ENCODE results near the gene FAM163B. TPM values are rescaled to one million over a fixed set of nuclear protein-coding genes. Genes with fewer than 3 reads are reported as not detected.

The FAM163B gene
- total RNA-seq, 1 donor from 2014 or later = not detected

GRCh38 chr9:133572821-133573361, 36.3 kb downstream of the FAM163B start:
- Histone ChIP-seq H3K27me3 (ENCODE audit: control insufficient read depth in 3 of 3, insufficient read depth in 3 of 3, low read length in 3 of 3) (peaks cover 14 to 60% (median 16%) of the 10 kb centered on the region in 3 donors), H3K9me3 (ENCODE audit: control insufficient read depth in 3 of 3, low read length in 3 of 3) (no peaks in the 10 kb centered on the region), H3K36me3 (ENCODE audit: control insufficient read depth in 3 of 3, insufficient read depth in 3 of 3, low read length in 3 of 3) (peaks cover 0 to 2% (median 0%) of the 10 kb centered on the region in 3 donors), H3K4me1 (ENCODE audit: control insufficient read depth in 3 of 3, insufficient read depth in 3 of 3, low read length in 3 of 3) (peaks cover 9 to 13% (median 11%) of the 10 kb centered on the region in 3 donors), H3K27ac (ENCODE audit: low read depth, low read length) (no peak overlapping the region), H3K9ac (ENCODE audit: low read depth in 1 of 3, low read length in 3 of 3) (peak overlapping the region in 1 of 3 donors; percentile 14), H3K4me3 (ENCODE audit: low read length in 3 of 3) (no peak overlapping the region)

DNA sequence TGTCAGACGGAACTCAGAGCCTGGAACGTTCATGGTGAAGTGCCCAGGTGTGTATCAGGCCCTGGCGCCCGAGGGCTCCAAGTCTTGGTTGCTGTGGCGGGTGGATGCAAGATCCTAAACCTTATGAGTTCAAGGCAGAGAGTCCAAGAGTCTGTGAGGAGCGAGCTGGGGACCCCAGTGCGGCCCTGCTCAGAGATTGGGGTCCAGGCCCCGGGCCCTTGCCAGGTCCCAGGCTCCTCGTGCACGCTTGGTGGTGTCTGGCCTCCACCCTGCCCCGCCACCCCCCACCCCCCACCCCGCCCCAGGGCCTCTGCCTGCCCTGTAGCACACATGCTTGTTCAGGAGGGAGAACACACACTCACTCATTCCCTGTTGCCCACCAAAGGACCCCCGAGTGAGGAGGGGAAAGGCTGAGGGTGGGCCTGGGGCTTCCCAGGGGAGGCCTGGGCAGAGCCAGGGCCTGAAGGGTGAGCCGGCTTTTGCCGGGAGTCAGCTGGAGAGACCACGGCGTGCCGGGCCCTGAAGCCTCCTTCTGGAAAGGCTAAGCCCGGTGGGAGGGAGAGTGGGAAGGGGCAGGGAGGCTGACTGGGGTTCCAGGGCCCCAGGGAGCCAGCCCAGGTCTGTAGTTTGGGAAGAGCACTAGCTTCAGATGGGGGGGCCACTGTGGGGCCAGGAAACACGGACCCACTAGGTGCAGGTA, 37.1 kb downstream of the FAM163B start:
- H3K4me3 ChIP-seq (ENCODE audit: low read length in 3 of 3) = no peak overlapping the region
- H3K9me3 ChIP-seq (ENCODE audit: control insufficient read depth in 3 of 3, low read length in 3 of 3) = no peaks in the 10 kb centered on the region
- H3K4me1 ChIP-seq (ENCODE audit: control insufficient read depth in 3 of 3, insufficient read depth in 3 of 3, low read length in 3 of 3) = peaks cover 9 to 13% (median 11%) of the 10 kb centered on the region in 3 donors
- H3K36me3 ChIP-seq (ENCODE audit: control insufficient read depth in 3 of 3, insufficient read depth in 3 of 3, low read length in 3 of 3) = peaks cover 0 to 2% (median 0%) of the 10 kb centered on the region in 3 donors
- no peak overlapping the region for H3K27ac ChIP-seq (ENCODE audit: low read depth, low read length)
- peaks cover 13 to 64% (median 15%) of the 10 kb centered on the region in 3 donors for H3K27me3 ChIP-seq (ENCODE audit: control insufficient read depth in 3 of 3, insufficient read depth in 3 of 3, low read length in 3 of 3)
- no peak overlapping the region for H3K9ac ChIP-seq (ENCODE audit: low read depth in 1 of 3, low read length in 3 of 3)

GRCh38 chr9:133571391-133571890, 37.7 kb downstream of the FAM163B start:
- Histone ChIP-seq H3K4me1 (ENCODE audit: control insufficient read depth in 3 of 3, insufficient read depth in 3 of 3, low read length in 3 of 3) (peaks cover 9 to 13% (median 11%) of the 10 kb centered on the region in 3 donors), H3K9ac (ENCODE audit: low read depth in 1 of 3, low read length in 3 of 3) (no peak overlapping the region), H3K36me3 (ENCODE audit: control insufficient read depth in 3 of 3, insufficient read depth in 3 of 3, low read length in 3 of 3) (peaks cover 0 to 2% (median 0%) of the 10 kb centered on the region in 3 donors), H3K27me3 (ENCODE audit: control insufficient read depth in 3 of 3, insufficient read depth in 3 of 3, low read length in 3 of 3) (peaks cover 10 to 59% (median 13%) of the 10 kb centered on the region in 3 donors), H3K4me3 (ENCODE audit: low read length in 3 of 3) (no peak overlapping the region), H3K27ac (ENCODE audit: low read depth, low read length) (no peak overlapping the region), H3K9me3 (ENCODE audit: control insufficient read depth in 3 of 3, low read length in 3 of 3) (no peaks in the 10 kb centered on the region)

- Histone ChIP-seq H3K9ac (ENCODE audit: low read depth in 1 of 3, low read length in 3 of 3) (no peak overlapping the region), H3K27ac (ENCODE audit: low read depth, low read length) (no peak overlapping the region), H3K4me1 (ENCODE audit: control insufficient read depth in 3 of 3, insufficient read depth in 3 of 3, low read length in 3 of 3) (peaks cover 10 to 15% (median 13%) of the 10 kb centered on the region in 3 donors), H3K4me3 (ENCODE audit: low read length in 3 of 3) (no peak overlapping the region), H3K36me3 (ENCODE audit: control insufficient read depth in 3 of 3, insufficient read depth in 3 of 3, low read length in 3 of 3) (peaks cover 0 to 2% (median 0%) of the 10 kb centered on the region in 3 donors), H3K9me3 (ENCODE audit: control insufficient read depth in 3 of 3, low read length in 3 of 3) (no peaks in the 10 kb centered on the region), H3K27me3 (ENCODE audit: control insufficient read depth in 3 of 3, insufficient read depth in 3 of 3, low read length in 3 of 3) (peaks cover 10 to 56% (median 16%) of the 10 kb centered on the region in 3 donors)
These were observed 38.5 kb downstream of the FAM163B start for GRCh38 chr9:133570691-133571080.

GRCh38 chr9:133569891-133570690, 39.1 kb downstream of the FAM163B start:
- Histone ChIP-seq H3K36me3 (ENCODE audit: control insufficient read depth in 3 of 3, insufficient read depth in 3 of 3, low read length in 3 of 3) (peaks cover 0 to 2% (median 0%) of the 10 kb centered on the region in 3 donors), H3K4me3 (ENCODE audit: low read length in 3 of 3) (no peak overlapping the region), H3K4me1 (ENCODE audit: control insufficient read depth in 3 of 3, insufficient read depth in 3 of 3, low read length in 3 of 3) (peaks cover 11 to 15% (median 14%) of the 10 kb centered on the region in 3 donors), H3K9me3 (ENCODE audit: control insufficient read depth in 3 of 3, low read length in 3 of 3) (no peaks in the 10 kb centered on the region), H3K27me3 (ENCODE audit: control insufficient read depth in 3 of 3, insufficient read depth in 3 of 3, low read length in 3 of 3) (peaks cover 10 to 60% (median 16%) of the 10 kb centered on the region in 3 donors), H3K27ac (ENCODE audit: low read depth, low read length) (no peak overlapping the region), H3K9ac (ENCODE audit: low read depth in 1 of 3, low read length in 3 of 3) (no peak overlapping the region)

DNA sequence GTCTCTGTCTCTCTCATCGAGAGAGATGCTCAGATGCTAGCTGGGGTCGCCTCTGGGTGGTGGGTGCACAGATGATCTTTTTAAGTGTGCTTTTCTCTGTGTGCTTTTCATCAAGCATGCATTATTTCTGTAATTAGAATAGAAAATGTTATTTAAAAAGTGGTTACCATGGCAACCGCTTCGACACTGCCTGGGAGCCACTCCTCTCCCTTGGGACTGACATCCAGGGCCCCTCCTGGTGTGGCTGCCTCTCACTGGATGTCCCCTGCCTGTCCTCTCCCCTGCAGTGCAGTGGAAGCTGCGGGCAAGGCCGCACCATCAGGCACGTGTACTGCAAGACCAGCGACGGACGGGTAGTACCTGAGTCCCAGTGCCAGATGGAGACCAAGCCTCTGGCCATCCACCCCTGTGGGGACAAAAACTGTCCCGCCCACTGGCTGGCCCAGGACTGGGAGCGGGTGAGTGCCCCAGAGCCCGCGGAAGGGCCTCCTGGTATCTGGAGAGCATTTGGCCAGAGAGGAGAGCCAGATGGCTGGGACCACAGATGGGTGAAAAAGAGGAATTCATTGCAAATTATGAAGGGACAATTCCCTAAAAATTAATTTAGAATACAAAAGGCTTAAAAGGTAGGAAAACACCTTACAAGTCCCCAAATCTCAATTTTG, 39.9 kb downstream of the FAM163B start:
- no peak overlapping the region for H3K4me3 ChIP-seq (ENCODE audit: low read length in 3 of 3)
- H3K27me3 ChIP-seq (ENCODE audit: control insufficient read depth in 3 of 3, insufficient read depth in 3 of 3, low read length in 3 of 3) = peaks cover 10 to 57% (median 14%) of the 10 kb centered on the region in 3 donors
- peaks cover 13 to 17% (median 14%) of the 10 kb centered on the region in 3 donors for H3K4me1 ChIP-seq (ENCODE audit: control insufficient read depth in 3 of 3, insufficient read depth in 3 of 3, low read length in 3 of 3)
- no peak overlapping the region for H3K9ac ChIP-seq (ENCODE audit: low read depth in 1 of 3, low read length in 3 of 3)
- no peaks in the 10 kb centered on the region for H3K9me3 ChIP-seq (ENCODE audit: control insufficient read depth in 3 of 3, low read length in 3 of 3)
- H3K27ac ChIP-seq (ENCODE audit: low read depth, low read length) = no peak overlapping the region
- H3K36me3 ChIP-seq (ENCODE audit: control insufficient read depth in 3 of 3, insufficient read depth in 3 of 3, low read length in 3 of 3) = peaks cover 0 to 2% (median 0%) of the 10 kb centered on the region in 3 donors

DNA sequence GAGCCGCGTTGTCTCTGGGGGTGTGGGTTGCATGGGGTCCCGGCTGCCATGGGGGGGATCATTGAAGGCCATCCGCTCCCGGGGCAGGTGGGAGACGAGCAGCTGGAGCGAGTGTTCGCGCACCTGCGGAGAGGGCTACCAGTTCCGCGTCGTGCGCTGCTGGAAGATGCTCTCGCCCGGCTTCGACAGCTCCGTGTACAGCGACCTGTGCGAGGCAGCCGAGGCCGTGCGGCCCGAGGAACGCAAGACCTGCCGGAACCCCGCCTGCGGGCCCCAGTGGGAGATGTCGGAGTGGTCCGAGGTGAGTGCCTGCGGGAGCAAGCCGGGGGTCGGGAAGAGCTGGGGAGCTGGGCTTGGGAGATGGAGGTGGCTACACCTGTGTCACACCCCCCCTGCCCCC, 41.0 kb downstream of the FAM163B start:
- Histone ChIP-seq H3K9me3 (ENCODE audit: control insufficient read depth in 3 of 3, low read length in 3 of 3) (no peaks in the 10 kb centered on the region), H3K27ac (ENCODE audit: low read depth, low read length) (no peak overlapping the region), H3K36me3 (ENCODE audit: control insufficient read depth in 3 of 3, insufficient read depth in 3 of 3, low read length in 3 of 3) (peaks cover 0 to 2% (median 0%) of the 10 kb centered on the region in 3 donors), H3K4me1 (ENCODE audit: control insufficient read depth in 3 of 3, insufficient read depth in 3 of 3, low read length in 3 of 3) (peaks cover 14 to 19% (median 17%) of the 10 kb centered on the region in 3 donors), H3K4me3 (ENCODE audit: low read length in 3 of 3) (no peak overlapping the region), H3K27me3 (ENCODE audit: control insufficient read depth in 3 of 3, insufficient read depth in 3 of 3, low read length in 3 of 3) (peaks cover 7 to 51% (median 13%) of the 10 kb centered on the region in 3 donors), H3K9ac (ENCODE audit: low read depth in 1 of 3, low read length in 3 of 3) (no peak overlapping the region)

- H3K27ac ChIP-seq (ENCODE audit: low read depth, low read length) = no peak overlapping the region
- no peaks in the 10 kb centered on the region for H3K9me3 ChIP-seq (ENCODE audit: control insufficient read depth in 3 of 3, low read length in 3 of 3)
- no peak overlapping the region for H3K4me3 ChIP-seq (ENCODE audit: low read length in 3 of 3)
- H3K36me3 ChIP-seq (ENCODE audit: control insufficient read depth in 3 of 3, insufficient read depth in 3 of 3, low read length in 3 of 3) = peaks cover 0 to 2% (median 0%) of the 10 kb centered on the region in 3 donors
- peaks cover 10 to 12% (median 11%) of the 10 kb centered on the region in 3 donors for H3K4me1 ChIP-seq (ENCODE audit: control insufficient read depth in 3 of 3, insufficient read depth in 3 of 3, low read length in 3 of 3)
- no peak overlapping the region for H3K9ac ChIP-seq (ENCODE audit: low read depth in 1 of 3, low read length in 3 of 3)
- H3K27me3 ChIP-seq (ENCODE audit: control insufficient read depth in 3 of 3, insufficient read depth in 3 of 3, low read length in 3 of 3) = peaks cover 11 to 49% (median 13%) of the 10 kb centered on the region in 3 donors
These were observed 42.4 kb downstream of the FAM163B start for GRCh38 chr9:133566817-133567216.

DNA sequence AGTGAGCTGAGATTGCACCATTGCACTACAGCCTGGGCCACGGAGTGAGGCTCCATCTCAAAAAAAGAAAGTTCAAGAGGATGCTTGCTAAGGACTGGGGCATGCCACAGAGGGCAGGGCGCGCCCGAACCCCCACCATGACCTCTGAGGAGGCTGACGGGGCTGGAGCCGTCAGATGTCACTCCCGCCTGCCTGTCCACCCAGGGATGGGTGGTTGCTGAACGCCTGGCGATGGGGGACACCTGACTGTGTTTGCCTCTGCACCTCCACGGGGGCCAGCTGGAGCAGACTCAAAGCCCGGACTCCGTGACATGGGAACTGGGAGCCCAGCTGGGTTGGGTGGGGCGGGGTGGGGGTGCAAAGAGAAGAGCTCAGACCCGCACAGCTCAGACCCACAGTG, 42.8 kb downstream of the FAM163B start:
- Histone ChIP-seq H3K9ac (ENCODE audit: low read depth in 1 of 3, low read length in 3 of 3) (no peak overlapping the region), H3K27me3 (ENCODE audit: control insufficient read depth in 3 of 3, insufficient read depth in 3 of 3, low read length in 3 of 3) (peaks cover 14 to 49% (median 16%) of the 10 kb centered on the region in 3 donors), H3K9me3 (ENCODE audit: control insufficient read depth in 3 of 3, low read length in 3 of 3) (no peaks in the 10 kb centered on the region), H3K4me1 (ENCODE audit: control insufficient read depth in 3 of 3, insufficient read depth in 3 of 3, low read length in 3 of 3) (peaks cover 10 to 13% (median 12%) of the 10 kb centered on the region in 3 donors), H3K27ac (ENCODE audit: low read depth, low read length) (no peak overlapping the region), H3K36me3 (ENCODE audit: control insufficient read depth in 3 of 3, insufficient read depth in 3 of 3, low read length in 3 of 3) (peaks cover 0 to 2% (median 0%) of the 10 kb centered on the region in 3 donors), H3K4me3 (ENCODE audit: low read length in 3 of 3) (no peak overlapping the region)
